HL-60 (cell line): ENCODE measurements around the gene GSTT2.

Experiments used
- DNase-seq, 2 experiments: peaks; one replicate each; pipeline ENCODE4 v3.0.0-alpha.2; 2010 to 2020; ENCODE audit warnings: low read depth in 1 of 2, low spot score in 1 of 2
- H3K27ac ChIP-seq: fragments of 250-450 bp; sonication (Bioruptor Pico); replicated peaks from 2 replicates; pipeline ENCODE4 v1.5.1; 2020; ENCODE audit warnings: mild to moderate bottlenecking, moderate library complexity
- H3K27me3 ChIP-seq: fragments of 250-450 bp; sonication (Bioruptor Pico); 2 replicates; pipeline ENCODE4 v1.5.1; 2021; ENCODE audit warnings: mild to moderate bottlenecking, moderate library complexity; ENCODE audit not compliant: insufficient read depth, poor library complexity, severe bottlenecking
- H3K4me3 ChIP-seq: replicated peaks from 2 replicates; pipeline ENCODE4 v1.5.1; 2011; ENCODE audit warnings: mild to moderate bottlenecking, control low read depth, low read length; ENCODE audit not compliant: insufficient read depth
- GABPA ChIP-seq: IDR thresholded peaks from 2 replicates; pipeline ENCODE4 v1.6.1; 2012; ENCODE audit warnings: low read depth
- POLR2AphosphoS5 ChIP-seq: IDR thresholded peaks from 2 replicates; pipeline ENCODE4 v1.6.1; 2012; ENCODE audit warnings: low read depth
- REST ChIP-seq: IDR thresholded peaks from 2 replicates; pipeline ENCODE4 v1.6.1; 2012; ENCODE audit warnings: low read depth; ENCODE audit not compliant: insufficient replicate concordance
- SPI1 ChIP-seq: IDR thresholded peaks from 2 replicates; pipeline ENCODE4 v1.6.1; 2012; ENCODE audit warnings: low read depth, mild to moderate bottlenecking, borderline replicate concordance
- TF ChIP-seq, protein P1 (sequence below): IDR thresholded peaks from one replicate; pipeline ENCODE4 v1.5.1; 2011; ENCODE audit warnings: low read length, control low read depth, inconsistent platforms; ENCODE audit not compliant: insufficient read depth

Gene GSTT2

DNA sequence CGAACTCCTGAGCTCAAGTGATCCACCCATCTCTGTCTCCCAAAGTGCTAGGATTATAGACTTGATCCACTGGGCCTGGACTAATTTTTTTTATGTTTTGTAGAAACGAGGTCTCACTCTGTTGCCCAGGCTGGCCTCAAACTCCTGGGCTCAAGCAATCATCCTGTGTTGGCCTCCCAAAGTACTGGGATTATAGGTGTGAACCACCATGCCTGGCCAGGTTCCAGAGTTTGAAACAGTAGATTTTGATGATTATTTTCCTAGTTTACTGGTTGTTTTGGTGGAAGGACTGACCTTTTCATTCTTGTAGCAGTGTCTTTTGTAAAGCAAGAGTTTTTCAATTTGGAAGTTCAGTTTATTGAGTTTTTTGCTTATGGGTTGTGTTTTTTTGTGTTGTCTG, 46.1 kb downstream of the GSTT2 start:
- Histone ChIP-seq H3K4me3 (no peak overlapping the region), H3K27me3 (no peaks in the 10 kb centered on the region), H3K27ac (no peak overlapping the region)
- no peak for TF ChIP-seq GABPA
- TF ChIP-seq REST, result no peak
- TF ChIP-seq, protein P1, sequence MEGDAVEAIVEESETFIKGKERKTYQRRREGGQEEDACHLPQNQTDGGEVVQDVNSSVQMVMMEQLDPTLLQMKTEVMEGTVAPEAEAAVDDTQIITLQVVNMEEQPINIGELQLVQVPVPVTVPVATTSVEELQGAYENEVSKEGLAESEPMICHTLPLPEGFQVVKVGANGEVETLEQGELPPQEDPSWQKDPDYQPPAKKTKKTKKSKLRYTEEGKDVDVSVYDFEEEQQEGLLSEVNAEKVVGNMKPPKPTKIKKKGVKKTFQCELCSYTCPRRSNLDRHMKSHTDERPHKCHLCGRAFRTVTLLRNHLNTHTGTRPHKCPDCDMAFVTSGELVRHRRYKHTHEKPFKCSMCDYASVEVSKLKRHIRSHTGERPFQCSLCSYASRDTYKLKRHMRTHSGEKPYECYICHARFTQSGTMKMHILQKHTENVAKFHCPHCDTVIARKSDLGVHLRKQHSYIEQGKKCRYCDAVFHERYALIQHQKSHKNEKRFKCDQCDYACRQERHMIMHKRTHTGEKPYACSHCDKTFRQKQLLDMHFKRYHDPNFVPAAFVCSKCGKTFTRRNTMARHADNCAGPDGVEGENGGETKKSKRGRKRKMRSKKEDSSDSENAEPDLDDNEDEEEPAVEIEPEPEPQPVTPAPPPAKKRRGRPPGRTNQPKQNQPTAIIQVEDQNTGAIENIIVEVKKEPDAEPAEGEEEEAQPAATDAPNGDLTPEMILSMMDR, result no peak
- TF ChIP-seq POLR2AphosphoS5, result no peak
- no peak for TF ChIP-seq SPI1
- no peak for DNase-seq

DNA sequence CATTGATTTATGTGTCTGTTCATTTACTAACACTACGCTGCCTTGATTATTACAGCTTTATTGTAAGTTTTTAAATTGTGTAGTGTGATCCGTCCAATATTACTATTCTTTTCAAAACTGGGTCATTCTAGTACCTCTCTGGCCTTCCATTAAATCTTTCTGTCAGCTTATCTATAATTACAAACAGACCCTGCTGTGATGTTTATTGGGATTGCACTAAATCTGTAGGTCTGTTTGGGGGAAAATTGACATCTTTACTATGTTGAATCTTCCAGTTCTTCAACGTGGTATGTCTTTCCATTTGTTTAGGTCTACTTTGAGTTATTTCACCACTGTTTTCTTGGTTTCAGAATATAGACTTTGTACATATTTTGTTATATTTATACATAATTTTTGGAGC, 46.8 kb downstream of the GSTT2 start:
- no peak overlapping the region for H3K4me3 ChIP-seq
- TF ChIP-seq SPI1 (no peak), POLR2AphosphoS5 (no peak), GABPA (no peak), REST (no peak)
- TF ChIP-seq, protein P1, result no peak
- no peak overlapping the region for H3K27ac ChIP-seq
- no peak for DNase-seq
- no peaks in the 10 kb centered on the region for H3K27me3 ChIP-seq

DNA sequence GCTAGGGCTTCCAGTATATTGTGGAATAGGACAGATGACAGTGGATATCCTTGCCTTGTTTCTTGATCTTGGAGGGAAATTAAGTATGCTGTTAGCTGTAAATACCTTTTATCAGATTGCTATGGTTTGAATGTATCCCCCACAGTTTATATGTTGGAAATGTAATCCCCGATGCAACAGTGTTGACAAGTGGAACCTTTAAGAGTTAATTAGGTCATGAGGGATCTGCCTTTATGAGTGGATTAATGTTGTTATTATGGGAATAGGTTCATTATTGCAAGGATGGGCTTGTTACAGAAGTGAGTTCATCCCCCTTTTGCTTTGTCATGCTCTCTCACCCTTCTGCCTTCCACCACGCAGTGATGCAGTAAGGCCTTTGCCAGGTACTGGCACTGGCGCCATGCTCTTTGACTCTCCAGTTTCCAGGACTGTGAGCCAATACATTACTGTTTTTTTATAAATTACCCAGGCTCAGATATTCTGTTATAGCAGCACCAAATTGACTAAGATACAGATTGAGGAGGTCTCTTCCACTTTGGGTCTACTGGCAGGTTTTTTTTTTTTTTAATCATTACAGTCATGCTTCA, 47.5 kb downstream of the GSTT2 start:
- TF ChIP-seq REST (no peak), SPI1 (no peak), POLR2AphosphoS5 (no peak), GABPA (no peak)
- TF ChIP-seq, protein P1, result no peak
- H3K27me3 ChIP-seq, result no peaks in the 10 kb centered on the region
- no peak for DNase-seq
- H3K27ac ChIP-seq, result no peak overlapping the region
- H3K4me3 ChIP-seq, result no peak overlapping the region
